NCI-H446 (cell line): ENCODE results near the gene PDZD2.
A peak's percentile ranks its signal among the peaks of the same experiment; 100 is the strongest.
"Not testable (repeated sequence)": the region's sequence is repeated elsewhere in the genome, so short reads cannot be mapped to it uniquely, and the experiment has no call there.

Experiments
- DNase-seq, 2 experiments: peaks; one replicate each; lab custom pipeline; 2025; lab: John Stamatoyannopoulos, UW

The PDZD2 gene

GRCh38 chr5:32013658-32014057 lies 374.7 kb downstream of the PDZD2 start:
- DNase-seq: no peak

- DNase-seq: no peak
Observed at GRCh38 chr5:32014096-32014745, 375.3 kb downstream of the PDZD2 start.

- DNase-seq: not testable (repeated sequence)
Observed at GRCh38 chr5:32015262-32015661, 376.3 kb downstream of the PDZD2 start.

GRCh38 chr5:32017692-32018367 lies 378.9 kb downstream of the PDZD2 start:
- DNase-seq: no peak

GRCh38 chr5:32018476-32019436 lies 379.8 kb downstream of the PDZD2 start:
- no peak for DNase-seq

GRCh38 chr5:32020271-32020670 lies 381.3 kb downstream of the PDZD2 start:
- DNase-seq: no peak

- no peak for DNase-seq
Observed at GRCh38 chr5:32020946-32021345, 382.0 kb downstream of the PDZD2 start.

- DNase-seq: no peak
Observed at GRCh38 chr5:32021771-32022170, 382.8 kb downstream of the PDZD2 start.

- DNase-seq: no peak
Observed at GRCh38 chr5:32022638-32023037, 383.7 kb downstream of the PDZD2 start.

GRCh38 chr5:32023816-32024215 lies 384.9 kb downstream of the PDZD2 start:
- no peak for DNase-seq

- DNase-seq: no peak
Observed at GRCh38 chr5:32024751-32025150, 385.8 kb downstream of the PDZD2 start.

GRCh38 chr5:32027093-32027716 lies 388.3 kb downstream of the PDZD2 start:
- no peak for DNase-seq

GRCh38 chr5:32027717-32028458 lies 389.0 kb downstream of the PDZD2 start:
- DNase-seq: no peak

GRCh38 chr5:32029261-32029660 lies 390.3 kb downstream of the PDZD2 start:
- no peak for DNase-seq

- peak; percentile 38 to 48 for DNase-seq
Observed at GRCh38 chr5:32029781-32030180, 390.9 kb downstream of the PDZD2 start.

- DNase-seq: no peak
Observed at GRCh38 chr5:32030222-32030621, 391.3 kb downstream of the PDZD2 start.

- DNase-seq: no peak
Observed at GRCh38 chr5:32030686-32031085, 391.8 kb downstream of the PDZD2 start.

- no peak for DNase-seq
Observed at GRCh38 chr5:32031089-32031488, 392.2 kb downstream of the PDZD2 start.

GRCh38 chr5:32038523-32038922 lies 399.6 kb downstream of the PDZD2 start:
- DNase-seq: no peak

GRCh38 chr5:32039133-32039532 lies 400.2 kb downstream of the PDZD2 start:
- not testable (repeated sequence) for DNase-seq

GRCh38 chr5:32039601-32040000 lies 400.7 kb downstream of the PDZD2 start:
- DNase-seq: not testable (repeated sequence)
